ENCODE measurements around the gene SLC4A3. TPM values are rescaled to one million over a fixed set of nuclear protein-coding genes. Genes with fewer than 3 reads are reported as not detected.

Gene SLC4A3
- total RNA-seq, 1 experiment from 2014 or later, result 23.0 TPM

- Histone ChIP-seq H3K36me3 (ENCODE audit: control insufficient read depth in 1 of 2, insufficient read depth in 2 of 2, low read length in 2 of 2) (no peaks in the 10 kb centered on the region), H3K79me2 (ENCODE audit: insufficient read depth, low read length) (no peaks in the 10 kb centered on the region), H3K4me2 (ENCODE audit: low read length) (no peak overlapping the region), H4K20me1 (ENCODE audit: insufficient read depth) (no peaks in the 10 kb centered on the region), H3K27ac (ENCODE audit: low read depth, low read length) (no peak overlapping the region), H3K9me2 (ENCODE audit: insufficient read depth) (no peaks in the 10 kb centered on the region), H3K4me1 (ENCODE audit: control insufficient read depth in 1 of 2, insufficient read depth in 2 of 2, low read length in 2 of 2) (no peaks in the 10 kb centered on the region), H3K4me3 (replicated peaks in 1 of 2; ENCODE audit: low read depth in 1 of 2, low read length in 2 of 2) (no peak overlapping the region), H3K9ac (ENCODE audit: low read length) (no peak overlapping the region), H3K27me3 (ENCODE audit: insufficient read depth, low read length) (no peaks in the 10 kb centered on the region), H2AFZ (ENCODE audit: low read depth, low read length, poor library complexity, severe bottlenecking) (no peak overlapping the region), H3K9me3 (ENCODE audit: control insufficient read depth in 1 of 2, insufficient read depth in 1 of 2, low read depth in 1 of 2, low read length in 2 of 2) (no peaks in the 10 kb centered on the region)
- intact Hi-C loops (cut with micrococcal nuclease), result no loop called here
- ChIA-PET POLR2A (no interaction called here), RAD21 (ENCODE audit: low non-redundant PET in 1 of 2, low total read pairs in 2 of 2, uncharacterized antibody in 2 of 2, unreplicated experiment in 2 of 2) (no interaction called here), CTCF (no interaction called here)
- BruUV-seq (replicated peaks), result no TSS peak
- TF ChIP-seq TCF7L2 (IDR thresholded peaks at IDR 0.05; ENCODE audit: borderline replicate concordance, extremely low read depth, insufficient read depth, insufficient read length) (no peak), EZH2 (IDR thresholded peaks at IDR 0.05) (no peak), REST (IDR thresholded peaks at IDR 0.05; ENCODE audit: low read depth) (no peak), CBX3 (IDR thresholded peaks at IDR 0.05; ENCODE audit: low read depth) (no peak), ZBTB33 (IDR thresholded peaks at IDR 0.05; ENCODE audit: extremely low read depth, insufficient replicate concordance, low read length) (no peak), POLR2A (IDR thresholded peaks at IDR 0.05; ENCODE audit: borderline replicate concordance, extremely low read depth, insufficient read depth, insufficient read length) (no peak), SRF (IDR thresholded peaks at IDR 0.05; ENCODE audit: low read depth) (no peak), MAX (IDR thresholded peaks at IDR 0.05) (no peak), YY1 (IDR thresholded peaks at IDR 0.05; ENCODE audit: extremely low read depth, insufficient replicate concordance, low read depth, low read length) (no peak)
- DNase-seq (ENCODE audit: low read depth, low spot score), result no peak
- no peak for ATAC-seq
These were observed 48.4 kb upstream of the SLC4A3 start for GRCh38 chr2:219578811-219579613.

All from HCT116 (cell line).